GM19395 (cell line): Measurements from ENCODE around the gene CDC42EP3.

Source experiments
- ATAC-seq: cut with Tn5 transposase; IDR thresholded peaks from one replicate; pipeline ENCODE4 v1.9.1; 2021; ENCODE audit warnings: mild to moderate bottlenecking, moderate library complexity; ENCODE audit not compliant: unreplicated experiment

CDC42EP3 gene

GRCh38 chr2:37619959-37620300, 51.5 kb downstream of the CDC42EP3 start:
- no peak for ATAC-seq

- ATAC-seq: no peak
Measured at GRCh38 chr2:37619230-37619958, 52.0 kb downstream of the CDC42EP3 start.

GRCh38 chr2:37618326-37618725, 53.1 kb downstream of the CDC42EP3 start:
- no peak for ATAC-seq

DNA sequence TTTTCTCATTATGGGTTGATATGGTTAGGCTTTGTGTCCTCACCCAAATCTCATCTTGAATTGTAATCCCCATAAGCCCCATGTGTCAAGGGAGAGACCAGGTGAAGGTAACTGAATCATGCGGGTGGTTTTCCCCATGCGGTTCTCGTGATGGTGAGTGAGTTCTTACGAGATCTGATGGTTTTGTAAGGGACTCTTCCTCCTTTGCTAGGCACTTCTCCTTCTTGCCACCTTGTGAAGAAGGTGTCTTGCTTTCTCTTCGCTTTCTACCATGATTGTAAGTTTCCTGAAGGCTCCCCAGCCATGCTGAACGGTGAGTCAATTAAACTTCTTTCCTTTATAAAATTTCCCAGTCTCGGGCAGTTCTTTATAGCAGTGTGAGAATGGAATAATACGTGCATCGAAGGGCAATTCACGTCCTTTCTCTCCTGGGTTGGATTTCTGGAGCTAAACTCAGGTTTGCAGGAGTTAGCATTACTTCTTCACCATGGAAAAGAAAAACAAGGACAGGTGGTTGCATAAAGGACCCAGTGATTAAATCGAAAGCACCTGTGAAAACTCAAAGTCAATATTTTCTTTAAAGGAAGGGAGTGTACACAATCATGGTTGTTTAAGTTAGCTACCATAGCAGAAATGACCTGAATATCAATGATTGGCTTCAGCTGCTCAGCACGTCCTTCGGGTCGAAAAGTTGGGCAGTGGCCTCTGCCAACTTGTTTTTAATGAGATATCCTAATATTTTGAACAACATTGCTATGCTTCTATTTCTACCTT, 54.1 kb downstream of the CDC42EP3 start:
- ATAC-seq: no peak

- peak; percentile 74 for ATAC-seq
Measured at GRCh38 chr2:37616677-37617005, 54.8 kb downstream of the CDC42EP3 start.

DNA sequence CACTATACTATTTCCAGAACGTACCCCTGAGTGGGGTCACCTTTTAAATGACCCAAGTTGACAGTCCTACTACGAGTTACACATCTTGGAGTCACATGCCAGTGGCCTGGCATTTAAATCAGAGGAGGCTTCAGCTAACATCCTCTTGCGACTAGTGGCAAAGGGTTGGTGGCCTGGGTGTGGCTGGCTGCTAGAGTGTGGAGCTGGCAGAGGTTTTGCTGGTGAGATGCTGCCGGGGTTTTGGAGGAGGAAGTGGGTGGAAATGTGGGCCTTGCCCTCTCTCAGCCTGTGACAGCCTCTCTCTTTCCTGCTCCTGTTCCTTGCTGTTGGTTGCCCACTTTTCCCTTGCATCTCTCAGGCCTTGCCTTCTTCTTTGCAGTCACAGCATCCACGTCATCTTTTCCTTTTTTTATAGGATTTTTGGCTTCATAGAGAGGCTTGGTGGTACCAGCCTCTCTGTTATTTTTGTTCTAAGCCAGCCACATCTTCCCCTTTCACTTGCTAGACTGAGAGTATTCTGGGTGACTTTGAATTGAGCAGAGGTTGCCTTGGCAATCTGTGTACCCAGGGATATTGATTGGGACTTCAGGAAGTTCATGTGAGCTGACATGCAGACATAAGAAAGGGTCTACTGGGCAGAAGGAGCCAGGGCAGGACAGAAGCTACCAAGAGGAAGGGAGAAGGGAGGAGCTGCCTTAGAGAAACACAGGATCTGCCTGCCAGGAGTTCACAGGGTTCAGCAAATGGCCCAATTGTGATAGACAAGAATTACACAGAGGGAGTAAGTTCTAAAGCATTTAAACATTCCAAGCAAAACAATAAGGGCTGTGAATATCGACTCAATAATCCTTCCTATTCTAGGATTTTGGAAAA, 55.4 kb downstream of the CDC42EP3 start:
- no peak for ATAC-seq

DNA sequence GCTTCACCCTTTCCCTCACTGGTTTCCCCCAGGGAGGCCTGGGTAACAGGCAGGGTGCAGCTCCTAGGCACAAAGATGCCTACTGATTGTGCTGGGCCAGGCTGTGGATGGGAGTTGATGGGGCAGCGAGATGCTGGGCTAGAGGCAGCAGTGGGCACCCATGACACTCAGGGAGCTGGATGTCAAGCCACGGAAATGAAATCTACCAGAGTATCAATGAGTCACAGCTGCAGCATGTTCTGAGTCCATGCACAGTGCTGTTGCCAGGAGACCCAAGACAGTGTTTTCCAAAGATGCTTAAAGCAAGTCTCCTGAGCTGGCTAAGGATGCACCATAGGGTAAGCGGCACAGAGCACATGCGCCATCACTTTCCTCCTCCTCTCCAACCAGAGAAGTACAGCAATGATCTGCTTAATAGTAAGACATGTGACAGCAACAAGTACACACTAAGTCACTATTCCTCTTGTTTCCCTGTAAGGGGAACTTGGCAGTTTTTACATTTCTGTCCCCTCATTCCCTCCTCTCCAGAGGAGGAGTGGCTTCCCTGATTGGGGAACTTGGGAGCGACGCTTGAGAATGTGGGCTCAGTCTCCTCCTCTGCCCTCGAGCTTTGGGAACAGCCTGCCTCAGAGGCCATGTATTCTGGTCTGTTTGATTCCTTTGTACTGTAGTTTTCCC, 57.2 kb downstream of the CDC42EP3 start:
- ATAC-seq: no peak

DNA sequence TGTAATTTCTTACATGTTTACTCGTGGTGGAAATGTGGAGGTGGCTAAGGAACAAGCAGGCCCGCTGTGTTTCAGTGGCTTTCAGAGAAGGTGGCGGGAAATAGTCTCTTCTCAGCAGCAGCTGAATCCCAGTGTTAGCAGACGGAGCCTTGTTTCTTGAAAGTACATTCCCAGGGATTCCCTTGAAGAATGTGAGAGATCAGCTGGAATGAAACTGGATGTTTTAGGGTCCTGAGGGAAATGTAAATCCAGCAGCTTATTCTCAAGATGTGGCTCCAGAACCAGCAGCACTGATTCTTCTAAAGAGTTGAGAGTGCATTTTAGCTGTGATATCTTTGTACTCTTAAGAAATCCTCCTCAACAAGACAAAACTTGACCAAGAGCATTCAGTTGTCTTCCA, 59.1 kb downstream of the CDC42EP3 start:
- no peak for ATAC-seq

DNA sequence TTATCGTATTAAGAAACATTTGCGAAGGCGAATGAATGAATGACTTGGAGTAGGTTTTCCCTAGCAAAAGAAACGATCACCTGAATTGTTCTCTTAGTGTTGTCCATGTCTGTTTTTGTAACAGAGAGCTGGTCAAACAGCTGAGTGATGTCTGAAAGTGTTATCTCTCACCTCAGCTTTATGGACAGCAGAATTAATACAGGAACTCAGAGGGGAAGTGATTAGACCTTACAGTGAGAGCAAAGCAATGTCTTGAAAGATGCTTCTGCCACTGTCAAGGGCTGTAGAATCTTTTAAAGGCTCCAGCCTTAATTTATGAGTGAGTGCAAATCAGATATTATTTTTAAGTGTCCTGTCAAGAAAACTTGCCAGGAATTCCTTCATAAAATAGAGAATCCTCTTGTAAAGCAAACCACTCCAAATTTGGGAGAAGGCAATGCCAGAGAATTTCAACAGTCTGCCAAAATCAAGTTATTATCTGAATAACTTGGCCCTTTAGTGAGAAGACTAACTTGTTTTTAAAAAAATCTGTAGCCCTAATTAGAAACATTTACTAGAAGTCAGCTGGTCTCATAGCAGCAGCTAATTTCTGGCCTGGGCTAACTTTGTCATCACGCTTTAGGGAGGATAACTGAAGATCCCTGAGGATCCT, 60.7 kb downstream of the CDC42EP3 start:
- no peak for ATAC-seq

DNA sequence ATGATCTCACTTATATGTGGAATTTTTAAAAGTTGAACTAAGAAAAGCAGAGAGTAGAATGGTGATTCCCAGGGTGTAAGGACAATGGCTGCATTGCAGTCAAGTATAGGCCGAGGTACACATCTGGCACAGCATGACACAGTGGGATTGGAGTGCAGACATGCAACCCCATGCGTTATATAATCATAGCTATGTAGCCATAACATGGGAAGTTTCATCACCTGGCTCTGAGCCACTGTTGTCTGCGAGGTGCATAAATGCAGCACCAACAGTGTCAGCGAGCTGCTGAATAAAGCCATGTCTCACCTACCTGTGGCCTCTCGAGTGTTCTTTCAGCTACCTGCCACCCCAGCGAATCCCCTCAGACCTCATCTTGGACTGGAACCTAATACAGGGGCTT, 61.7 kb downstream of the CDC42EP3 start:
- no peak for ATAC-seq

GRCh38 chr2:37604716-37605115, 66.7 kb downstream of the CDC42EP3 start:
- ATAC-seq: no peak

DNA sequence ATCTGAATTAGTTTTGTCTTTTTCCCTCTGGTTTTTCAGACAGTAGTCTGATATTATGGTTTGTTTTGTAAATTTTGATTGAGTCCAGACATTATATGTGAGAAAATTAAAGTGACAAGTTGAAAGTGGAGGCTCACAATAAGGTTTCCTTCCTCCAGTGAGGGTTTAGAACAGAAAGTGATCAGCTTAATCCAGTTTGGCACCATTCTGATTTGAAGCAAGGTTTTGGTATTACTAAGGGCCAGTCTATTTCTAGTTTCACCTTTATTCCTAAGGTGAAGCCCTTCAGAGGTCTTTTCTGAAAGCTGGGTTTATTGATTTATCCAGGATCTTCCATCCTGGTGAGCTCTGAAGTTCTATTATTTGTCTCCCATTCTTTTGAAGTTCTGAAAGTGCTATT, 68.7 kb downstream of the CDC42EP3 start:
- ATAC-seq: no peak

GRCh38 chr2:37602040-37602439, 69.4 kb downstream of the CDC42EP3 start:
- ATAC-seq: no peak

DNA sequence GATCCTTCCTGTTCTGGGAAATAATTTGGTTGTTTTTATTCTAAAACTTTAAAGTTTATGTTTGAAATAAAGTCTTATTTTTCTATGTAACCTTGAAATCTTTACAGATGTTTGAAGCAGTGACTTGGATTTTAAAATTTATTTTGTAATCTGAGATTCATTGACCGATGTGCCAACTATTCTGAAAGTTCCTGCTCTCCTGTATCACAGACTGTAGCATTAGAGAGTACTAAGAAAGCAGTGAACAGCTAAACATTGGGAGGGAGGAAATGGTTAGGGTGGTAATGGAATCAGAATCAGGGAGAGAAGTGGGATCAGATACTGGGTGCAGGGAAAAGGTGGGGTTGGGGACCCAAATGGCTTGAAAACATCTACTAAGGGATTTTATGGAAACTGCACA, 69.9 kb downstream of the CDC42EP3 start:
- no peak for ATAC-seq

GRCh38 chr2:37600735-37601134, 70.7 kb downstream of the CDC42EP3 start:
- peak; percentile 72 for ATAC-seq

DNA sequence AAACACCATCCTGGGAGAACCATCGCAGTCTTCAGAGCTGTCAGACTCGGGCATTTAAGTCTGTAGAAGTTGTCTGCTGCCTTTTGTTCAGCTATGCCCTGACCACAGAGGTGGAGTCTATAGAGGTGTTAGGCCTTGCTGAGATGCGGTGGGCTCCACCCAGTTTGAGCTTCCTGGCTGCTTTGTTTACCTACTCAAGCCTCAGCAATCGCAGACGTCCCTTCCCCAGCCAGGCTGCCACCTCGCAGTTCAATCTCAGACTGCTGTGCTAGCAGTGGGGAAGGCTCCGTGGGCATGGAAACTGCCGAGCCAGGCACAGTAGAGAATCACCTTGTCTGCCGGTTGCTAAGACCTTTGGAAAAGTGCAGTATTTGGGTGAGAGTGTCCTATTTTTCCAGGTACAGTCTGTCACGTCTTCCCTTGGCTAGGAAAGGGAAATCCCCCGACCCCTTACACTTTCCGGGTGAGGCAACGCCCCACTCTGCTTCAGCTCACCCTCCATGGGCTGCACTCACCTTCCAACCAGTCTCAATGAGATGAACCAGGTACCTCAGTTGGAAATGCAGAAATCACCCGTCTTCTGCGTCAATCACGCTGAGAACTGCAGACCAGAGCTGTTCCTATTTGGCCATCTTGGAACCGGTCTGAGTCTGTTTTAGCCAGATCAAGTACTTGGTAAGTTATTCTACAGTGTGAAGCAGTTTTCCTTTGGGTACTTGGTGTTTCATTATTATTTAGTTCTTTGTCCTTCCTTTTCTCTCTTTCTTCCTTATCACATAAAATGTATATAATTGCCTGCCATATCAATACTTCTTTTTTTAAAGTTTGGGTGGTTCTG, 71.5 kb downstream of the CDC42EP3 start:
- ATAC-seq: no peak

GRCh38 chr2:37593694-37594093, 77.7 kb downstream of the CDC42EP3 start:
- ATAC-seq: no peak

GRCh38 chr2:37593024-37593423, 78.4 kb downstream of the CDC42EP3 start:
- ATAC-seq: no peak
